HEK293 (cell line): Measurements from ENCODE around the gene KANK3.
"Not testable (repeated sequence)": the region's sequence is repeated elsewhere in the genome, so short reads cannot be mapped to it uniquely, and the experiment has no call there.

Source experiments
- CTCF ChIP-seq: fragments of 450-650 bp; formaldehyde crosslinking; IDR thresholded peaks from 2 replicates; pipeline ENCODE4 v1.5.1; 2016; ENCODE audit warnings: missing biosample characterization, missing genetic modification characterization
- ZNF302 ChIP-seq: fragments of 450-650 bp; formaldehyde crosslinking; IDR thresholded peaks from 2 replicates; pipeline ENCODE4 v1.5.1; 2016; ENCODE audit warnings: missing biosample characterization, missing genetic modification characterization, low read depth

- not testable (repeated sequence) for TF ChIP-seq ZNF302, CTCF (tag by site-specific recombination)
Observed at GRCh38 chr19:8341504-8341903, 1.6 kb downstream of the KANK3 start.
